NCI-H226 (cell line): Measurements from ENCODE around the gene USP30.
A peak's percentile ranks its signal among the peaks of the same experiment; 100 is the strongest.
"Not testable (repeated sequence)": the region's sequence is repeated elsewhere in the genome, so short reads cannot be mapped to it uniquely, and the experiment has no call there.

Source experiments
- DNase-seq: peaks from one replicate; pipeline ENCODE4 v3.0.0-alpha.2; 2015

Gene USP30, protein sequence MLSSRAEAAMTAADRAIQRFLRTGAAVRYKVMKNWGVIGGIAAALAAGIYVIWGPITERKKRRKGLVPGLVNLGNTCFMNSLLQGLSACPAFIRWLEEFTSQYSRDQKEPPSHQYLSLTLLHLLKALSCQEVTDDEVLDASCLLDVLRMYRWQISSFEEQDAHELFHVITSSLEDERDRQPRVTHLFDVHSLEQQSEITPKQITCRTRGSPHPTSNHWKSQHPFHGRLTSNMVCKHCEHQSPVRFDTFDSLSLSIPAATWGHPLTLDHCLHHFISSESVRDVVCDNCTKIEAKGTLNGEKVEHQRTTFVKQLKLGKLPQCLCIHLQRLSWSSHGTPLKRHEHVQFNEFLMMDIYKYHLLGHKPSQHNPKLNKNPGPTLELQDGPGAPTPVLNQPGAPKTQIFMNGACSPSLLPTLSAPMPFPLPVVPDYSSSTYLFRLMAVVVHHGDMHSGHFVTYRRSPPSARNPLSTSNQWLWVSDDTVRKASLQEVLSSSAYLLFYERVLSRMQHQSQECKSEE

DNA sequence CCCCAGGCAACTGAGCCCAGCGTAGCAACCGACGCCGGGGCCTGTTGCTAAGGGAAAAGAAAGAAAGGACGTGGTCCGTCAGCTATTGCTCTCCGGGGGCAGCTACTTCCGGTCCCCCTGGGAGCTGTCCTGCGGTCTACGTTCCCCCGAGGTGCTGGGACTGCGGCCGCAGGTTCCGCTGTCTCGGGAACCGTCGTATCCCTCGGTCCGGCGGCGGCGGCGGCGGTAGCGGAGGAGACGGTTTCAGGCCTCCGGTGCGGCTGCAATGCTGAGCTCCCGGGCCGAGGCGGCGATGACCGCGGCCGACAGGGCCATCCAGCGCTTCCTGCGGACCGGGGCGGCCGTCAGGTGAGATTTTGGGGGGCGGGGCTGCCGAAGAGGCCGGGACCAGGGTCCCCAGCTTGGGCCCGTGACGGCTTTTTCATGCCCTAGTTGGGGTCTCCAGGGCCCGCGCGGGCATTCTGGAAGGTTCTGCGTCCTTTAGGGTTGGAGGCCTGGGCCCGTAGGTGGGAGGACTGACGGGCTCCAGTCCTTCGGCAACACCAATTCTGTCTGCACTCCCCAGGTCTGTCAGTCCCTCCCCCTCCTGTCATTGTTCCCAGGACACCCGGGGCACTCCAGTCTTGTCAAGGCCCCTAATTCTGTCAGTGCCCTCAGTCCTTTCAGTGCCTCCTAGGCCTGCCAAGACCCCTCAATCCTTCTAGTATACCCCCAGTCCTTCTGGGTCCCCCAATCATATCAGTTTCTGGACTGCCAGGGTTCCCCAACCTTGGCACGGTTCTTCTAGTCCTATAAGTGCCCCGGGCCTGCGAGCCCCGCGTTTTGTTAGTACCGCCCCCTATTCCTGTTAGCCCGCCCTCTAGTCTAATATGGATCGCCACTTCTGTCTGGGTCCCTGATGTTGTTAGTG is at the start of gene USP30:
Gene USP30, plus strand, starts transcription at position 163 of the 910 bp plus-strand sequence. Its CDS starts 103 bp downstream, at position 266.
- peak; percentile 69 for DNase-seq

DNA sequence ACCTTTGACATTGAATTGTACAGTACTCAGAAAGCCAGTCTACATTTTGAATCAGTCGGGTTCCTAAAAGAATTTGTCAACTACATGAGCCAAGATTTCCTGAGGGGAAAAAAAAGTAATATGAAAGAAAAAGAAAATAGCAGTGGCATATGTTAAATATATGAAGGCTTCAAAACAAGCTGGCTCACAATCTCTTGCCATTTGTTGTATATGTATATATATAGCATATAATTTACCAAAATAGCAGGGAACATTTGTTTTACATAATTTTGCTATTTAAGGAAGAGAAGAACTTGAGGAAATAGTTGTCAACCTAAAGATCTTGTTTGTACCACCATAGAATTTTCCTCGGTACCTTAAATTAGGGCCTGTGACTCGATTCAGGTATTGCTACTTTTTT is 48.4 kb upstream of the USP30 start:
- no peak for DNase-seq

GRCh38 chr12:109009766-109010165 is 42.6 kb upstream of the USP30 start:
- DNase-seq: no peak

- DNase-seq: no peak
Measured at GRCh38 chr12:109010259-109010658, 42.1 kb upstream of the USP30 start.

GRCh38 chr12:109014984-109015765 is 37.2 kb upstream of the USP30 start:
- DNase-seq: no peak

- no peak for DNase-seq
Measured at GRCh38 chr12:109016016-109016415, 36.4 kb upstream of the USP30 start.

GRCh38 chr12:109016978-109017377 is 35.4 kb upstream of the USP30 start:
- no peak for DNase-seq

DNA sequence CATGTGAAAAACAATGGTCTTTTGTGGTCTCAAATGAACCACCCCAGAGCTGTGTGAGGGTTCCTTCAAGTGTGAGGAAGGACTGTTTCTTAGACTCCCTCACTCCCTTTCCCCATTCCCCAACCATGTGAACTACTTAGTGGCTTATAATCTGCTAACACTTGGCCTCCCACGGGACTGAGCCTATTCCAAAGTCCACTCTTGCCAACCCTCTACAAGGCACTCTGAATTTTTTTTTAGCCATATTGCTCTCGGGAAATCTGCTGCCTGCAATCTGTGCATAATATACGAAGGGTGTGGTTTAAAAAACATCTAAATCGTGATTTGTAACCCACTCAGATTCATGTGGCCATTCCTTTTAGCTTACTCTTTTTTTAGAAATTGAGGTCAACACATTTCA is 34.1 kb upstream of the USP30 start:
- no peak for DNase-seq

DNA sequence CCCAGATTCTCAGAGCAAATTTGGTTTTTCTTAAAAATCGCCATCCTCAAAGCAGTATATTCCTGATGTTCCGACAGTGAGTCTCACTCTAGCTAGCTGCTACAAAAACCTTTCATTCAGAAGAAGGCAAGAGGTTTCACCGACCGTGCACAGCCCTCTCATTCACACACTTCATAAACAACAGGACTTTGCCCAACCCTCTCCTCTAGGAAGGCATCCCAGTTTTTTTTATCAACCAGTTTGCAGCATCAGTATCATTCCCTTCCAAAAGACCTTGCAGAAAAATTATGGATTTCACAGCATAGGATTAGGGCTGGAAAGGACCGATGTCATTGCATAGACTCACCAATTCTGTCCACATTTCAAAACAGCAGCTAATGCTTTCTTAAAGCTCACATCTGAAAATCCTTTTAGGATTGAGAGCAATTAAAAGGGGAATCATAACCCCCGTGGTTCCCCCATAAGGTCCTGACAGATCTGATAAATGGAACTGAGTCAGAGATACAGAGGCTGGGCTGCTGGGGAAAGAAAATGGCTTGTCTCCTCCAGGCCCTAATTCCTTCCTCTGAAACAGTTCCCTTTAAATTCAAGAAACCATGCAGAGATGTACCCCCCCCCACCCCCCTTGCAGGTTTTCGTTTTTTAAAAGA is 32.1 kb upstream of the USP30 start:
- DNase-seq: no peak

DNA sequence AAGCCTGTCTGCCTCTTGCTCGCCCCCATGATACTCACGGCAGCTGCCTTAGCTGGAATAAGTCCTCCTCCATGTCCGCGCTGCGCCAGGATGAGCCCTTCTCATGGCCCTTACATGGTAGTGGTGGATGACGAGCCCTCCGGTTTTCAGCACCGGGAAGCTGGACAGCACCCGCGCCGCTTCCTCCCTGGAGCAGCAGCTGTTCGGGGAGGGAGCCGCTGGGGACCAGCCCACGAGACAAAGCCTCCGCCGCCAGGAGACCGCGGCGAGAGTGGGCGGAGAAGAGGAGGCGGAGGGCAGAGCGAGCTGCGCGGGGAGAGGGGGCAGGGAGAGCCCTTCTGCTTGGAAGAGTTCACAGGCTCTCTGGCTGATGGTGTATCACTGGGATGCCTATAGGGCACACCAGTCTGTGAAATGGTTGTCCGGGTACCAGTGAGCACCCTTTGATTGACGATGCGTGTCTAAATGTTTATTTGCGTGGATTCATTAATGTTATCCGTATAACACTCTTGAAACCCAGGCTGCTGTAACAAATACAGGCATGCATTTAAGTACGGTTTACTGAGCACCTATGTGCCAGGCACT is 31.5 kb upstream of the USP30 start, which contains the start of gene SVOP:
Gene SVOP, minus strand, starts transcription at position 273 of the 585 bp plus-strand sequence. Its CDS starts 200 bp downstream, at position 73.
- DNase-seq: peak; percentile 82

- DNase-seq: peak; percentile 30
Measured at GRCh38 chr12:109027767-109028166, 24.6 kb upstream of the USP30 start.

GRCh38 chr12:109028624-109029023 is 23.8 kb upstream of the USP30 start:
- DNase-seq: not testable (repeated sequence)

DNA sequence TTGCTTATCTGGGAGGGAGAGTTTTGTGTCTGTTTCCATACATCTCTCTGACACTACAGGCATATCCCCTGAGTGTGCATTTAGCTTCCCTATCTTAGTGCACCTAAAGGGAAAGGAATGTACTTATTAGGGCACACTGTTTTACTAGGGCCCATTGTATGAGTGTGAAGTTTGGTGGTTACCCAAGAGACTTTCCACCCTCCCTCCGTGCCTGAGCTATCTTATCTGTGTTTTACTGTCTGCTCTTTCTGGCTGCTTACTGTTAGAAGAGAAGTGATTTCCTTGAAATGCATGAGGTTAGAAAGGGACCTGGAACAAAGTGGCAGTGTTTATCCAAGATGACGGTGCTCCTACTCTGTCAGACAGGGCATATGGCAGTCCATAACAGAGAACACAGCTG is 23.0 kb upstream of the USP30 start:
- peak; percentile 24 for DNase-seq

DNA sequence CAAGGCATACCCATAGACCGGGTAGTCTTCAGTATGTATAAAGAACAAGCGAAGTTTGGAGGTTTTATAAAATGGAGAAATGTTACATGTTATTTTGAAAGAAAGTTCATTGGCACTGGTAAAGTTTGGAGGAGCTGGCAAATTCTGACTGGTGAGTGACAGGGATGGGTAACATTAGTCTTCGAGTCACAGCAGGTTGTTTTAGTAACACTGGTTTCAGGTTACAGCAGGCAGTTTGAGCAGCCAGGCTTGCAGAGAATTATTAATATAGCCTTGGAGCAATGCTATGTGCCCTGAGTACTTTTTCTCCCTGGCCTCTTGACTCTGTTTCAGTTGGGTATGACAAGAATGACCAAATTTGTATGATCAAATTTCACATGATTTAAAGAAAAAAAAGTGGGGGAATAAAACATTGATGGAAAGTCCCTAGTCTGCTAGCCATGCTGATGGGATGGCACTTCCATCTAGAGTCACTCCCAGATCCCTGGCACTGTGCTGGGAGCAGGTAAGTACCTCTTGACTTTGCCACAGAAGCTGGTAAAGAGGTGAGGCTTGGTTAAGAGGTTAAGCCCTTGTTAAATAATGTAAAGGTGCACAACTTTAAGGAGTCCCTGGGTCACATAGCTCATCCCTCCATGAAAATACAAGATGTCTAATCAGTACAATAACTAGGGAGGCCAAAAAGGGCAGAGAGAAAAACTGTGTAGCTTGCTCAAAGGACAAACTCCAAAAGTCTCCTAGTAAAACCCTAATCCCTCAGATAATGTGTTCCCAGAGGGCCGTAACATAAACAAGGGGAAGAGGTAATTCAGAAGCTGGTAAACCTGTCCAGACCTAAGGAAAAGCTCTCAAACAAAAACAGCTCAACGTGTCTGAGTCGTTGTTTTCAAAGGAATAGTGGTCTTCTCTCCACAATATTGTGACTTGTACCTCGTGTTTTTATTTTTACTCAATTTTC is 18.9 kb upstream of the USP30 start:
- DNase-seq: no peak

DNA sequence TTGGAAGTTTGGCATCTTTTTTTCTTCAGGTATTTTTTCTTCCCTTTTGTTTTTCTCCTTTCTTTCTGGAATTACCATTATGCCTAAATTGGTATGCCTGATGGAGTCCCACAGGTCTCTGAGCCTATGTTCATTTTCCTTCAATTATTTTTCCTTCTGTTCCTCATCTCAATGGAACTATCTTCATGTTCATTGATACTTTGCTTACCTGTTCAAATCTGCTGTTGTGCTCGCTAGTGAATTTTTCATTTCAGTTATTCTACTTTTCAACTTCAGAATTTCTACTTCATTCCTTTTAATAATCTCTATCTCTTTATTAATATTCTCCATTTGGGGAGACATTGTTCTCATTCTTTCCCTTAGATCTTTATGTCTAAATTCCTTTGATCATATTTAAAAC is 15.4 kb upstream of the USP30 start:
- no peak for DNase-seq

GRCh38 chr12:109044241-109044640 is 8.1 kb upstream of the USP30 start:
- DNase-seq: no peak

- no peak for DNase-seq
Measured at GRCh38 chr12:109047081-109047805, 5.1 kb upstream of the USP30 start.

DNA sequence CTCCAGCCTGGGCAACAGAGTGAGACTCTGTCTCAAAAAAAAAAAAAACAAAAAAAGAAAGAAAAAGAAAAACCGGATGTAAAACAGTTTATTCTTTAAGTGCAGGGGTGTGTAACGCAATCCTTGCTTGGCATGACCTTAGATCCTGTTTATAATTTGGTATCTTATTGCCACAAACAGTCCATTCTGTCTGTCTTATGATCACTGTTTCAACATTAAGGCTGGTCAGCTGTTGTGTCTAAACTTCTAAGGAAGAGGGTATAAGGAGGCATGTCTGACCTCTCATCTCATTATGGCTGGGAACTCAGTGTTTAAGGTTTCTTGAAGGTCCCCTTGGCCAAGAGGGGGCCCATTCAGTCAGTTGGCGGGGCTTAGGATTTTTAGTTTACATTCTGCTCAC is 3.7 kb upstream of the USP30 start:
- DNase-seq: not testable (repeated sequence)

DNA sequence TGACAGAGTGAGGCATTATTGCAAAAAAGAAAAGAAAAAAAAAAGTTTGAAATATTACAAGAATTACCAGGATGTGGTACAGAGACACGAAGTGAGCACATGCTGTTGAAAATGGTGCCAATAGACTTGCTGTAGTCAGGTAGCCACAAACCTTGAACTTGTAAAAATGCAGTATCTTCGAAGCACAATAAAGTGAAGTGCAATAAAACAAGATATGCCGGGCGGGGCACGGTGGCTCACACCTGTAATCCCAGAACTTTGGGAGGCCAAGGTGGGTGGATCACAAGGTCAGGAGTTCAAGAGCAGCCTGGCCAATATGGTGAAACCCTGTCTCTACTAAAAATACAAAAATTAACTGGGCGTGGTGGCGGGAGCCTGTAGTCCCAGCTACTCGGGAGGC is 2.6 kb upstream of the USP30 start:
- DNase-seq: not testable (repeated sequence)

GRCh38 chr12:109052097-109052413 is 321 bp upstream of the USP30 start:
- no peak for DNase-seq
